GM21825 (cell line): ENCODE results near the gene GRIA4.
"Not testable (repeated sequence)": the region's sequence is repeated elsewhere in the genome, so short reads cannot be mapped to it uniquely, and the experiment has no call there.

ENCODE experiments used
- ATAC-seq: cut with Tn5 transposase; IDR thresholded peaks from one replicate; pipeline ENCODE4 v1.9.1; 2021; ENCODE audit warnings: mild to moderate bottlenecking, moderate library complexity; ENCODE audit not compliant: unreplicated experiment

Gene GRIA4

DNA sequence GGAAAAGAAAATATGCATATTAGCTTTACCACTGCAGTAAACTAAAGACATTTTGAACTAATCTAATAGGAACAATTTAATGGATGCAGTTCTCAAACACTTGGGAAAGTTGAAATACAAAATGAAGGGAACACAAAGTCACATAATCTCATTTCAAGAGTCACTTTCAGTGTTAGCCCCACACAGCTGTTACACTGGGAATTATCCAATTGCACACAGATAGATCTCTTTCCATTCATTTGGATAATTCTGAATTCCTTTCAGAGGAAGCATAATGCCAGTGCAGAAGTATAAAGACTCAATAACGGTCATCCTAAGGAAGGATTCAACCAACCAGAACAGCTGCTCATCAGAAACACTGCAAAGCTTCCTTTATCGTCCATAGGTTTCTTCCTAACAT, 173.3 kb downstream of the GRIA4 start:
- ATAC-seq = no peak

DNA sequence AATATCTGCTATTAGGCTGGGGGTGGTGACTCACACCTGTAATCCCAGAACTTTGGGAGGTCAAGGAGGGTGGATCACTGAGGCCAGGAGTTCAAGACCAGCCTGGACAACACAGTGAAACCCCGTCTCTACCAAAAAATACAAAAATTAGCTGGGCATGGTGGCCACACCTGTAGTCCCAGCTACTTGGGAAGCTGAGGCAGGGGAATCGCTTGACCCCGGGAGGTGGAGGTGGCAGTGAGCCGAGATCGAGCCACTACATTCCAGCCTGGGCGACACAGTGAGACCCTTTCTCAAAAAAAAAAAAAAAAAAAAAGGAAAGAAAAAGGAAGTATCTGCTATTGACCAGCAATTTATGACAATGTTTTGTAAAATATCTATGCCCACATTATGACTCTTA, 176.0 kb downstream of the GRIA4 start:
- not testable (repeated sequence) for ATAC-seq

DNA sequence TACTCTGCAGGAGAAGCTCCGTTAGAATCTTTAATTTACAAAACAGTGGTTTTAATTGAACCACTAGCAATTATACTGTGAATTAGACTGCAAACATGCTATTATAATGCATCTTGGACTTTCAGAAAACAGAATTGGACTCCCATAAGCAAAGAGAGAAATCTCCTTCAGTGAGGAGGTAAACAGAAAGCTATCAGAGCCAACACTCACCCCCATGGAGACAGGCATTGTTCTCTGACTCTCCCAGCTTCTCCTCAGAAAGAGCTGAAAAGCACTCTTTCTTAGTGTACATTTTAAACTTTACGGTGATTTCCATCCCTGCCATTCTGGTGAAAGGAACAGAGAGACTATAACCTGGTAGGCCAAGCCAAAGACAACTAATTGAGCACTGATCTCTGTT, 176.9 kb downstream of the GRIA4 start:
- no peak for ATAC-seq

DNA sequence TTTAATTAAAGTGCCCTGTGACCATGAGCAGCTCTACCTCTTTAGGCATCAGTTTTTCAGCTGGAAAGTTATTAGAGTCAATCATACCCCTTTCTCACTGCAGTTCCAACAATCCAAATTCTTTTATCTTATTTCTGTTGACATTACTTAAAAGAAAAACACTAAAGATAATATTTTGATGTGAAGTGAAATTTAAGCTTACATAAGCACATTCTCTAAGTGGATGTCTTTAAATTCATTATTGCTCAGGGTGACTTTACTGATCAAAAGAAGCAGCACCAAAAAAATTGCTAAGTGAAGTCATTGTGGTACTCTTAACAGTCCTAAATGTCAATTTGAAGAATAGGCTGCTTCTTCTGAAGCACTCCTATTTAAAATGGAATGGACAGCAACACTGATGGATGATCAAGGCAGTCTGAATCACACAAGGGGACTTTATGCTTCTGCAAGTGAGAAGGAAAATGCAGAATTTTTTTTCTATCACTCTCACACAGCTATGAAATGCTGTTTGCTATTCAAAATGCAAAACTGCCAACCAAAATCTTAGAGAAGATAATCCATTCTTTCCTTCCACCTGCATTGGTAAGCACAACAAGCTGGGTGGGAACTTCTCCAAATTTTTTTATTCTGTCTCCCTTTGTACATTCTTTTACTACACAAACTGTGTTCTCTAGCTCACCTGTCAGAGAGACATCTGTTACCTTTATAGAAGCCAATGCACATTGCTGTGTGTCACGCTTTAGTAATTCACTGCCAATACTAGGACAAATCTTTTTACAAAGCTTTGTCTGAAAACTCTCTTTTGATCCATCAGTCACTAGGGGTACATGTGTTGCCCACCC, 179.9 kb downstream of the GRIA4 start:
- no peak for ATAC-seq

DNA sequence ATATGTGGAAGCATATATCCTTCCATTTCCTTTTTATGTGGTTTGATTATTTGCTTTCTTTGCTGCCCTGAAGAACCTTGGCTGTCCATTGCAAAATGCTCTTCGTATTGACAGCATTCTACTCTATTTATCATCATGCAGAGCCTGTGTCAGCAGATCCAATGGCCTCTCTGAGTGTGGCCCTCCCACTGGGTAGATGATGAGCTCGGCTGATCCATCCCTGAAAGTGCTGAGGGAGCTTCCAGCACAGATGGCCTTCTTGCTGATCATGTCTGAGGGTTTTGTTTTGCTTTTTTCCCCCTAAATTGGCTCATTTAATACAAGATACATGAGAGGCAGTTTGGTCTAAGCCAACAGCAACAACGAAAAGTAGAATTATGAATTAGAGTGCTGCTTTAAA, 181.0 kb downstream of the GRIA4 start:
- no peak for ATAC-seq

DNA sequence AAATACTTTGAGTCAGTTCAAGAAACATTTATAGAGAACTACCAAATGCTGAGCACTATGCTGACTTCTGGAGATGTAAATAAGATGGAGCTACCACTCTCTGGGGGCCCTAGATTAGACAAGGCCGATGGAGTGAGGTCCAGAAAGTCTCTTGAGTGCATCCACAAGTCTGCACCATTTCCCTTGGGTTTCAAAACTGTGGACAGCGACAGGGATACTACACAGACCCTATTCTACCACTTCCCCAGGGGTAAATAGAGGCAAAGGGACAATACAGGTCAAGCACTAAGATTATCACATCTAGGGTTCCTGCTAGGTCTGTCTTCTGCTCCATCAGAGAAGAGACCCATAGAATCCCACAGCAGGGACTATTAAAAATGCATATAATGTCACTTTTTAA, 183.2 kb downstream of the GRIA4 start:
- ATAC-seq = no peak

DNA sequence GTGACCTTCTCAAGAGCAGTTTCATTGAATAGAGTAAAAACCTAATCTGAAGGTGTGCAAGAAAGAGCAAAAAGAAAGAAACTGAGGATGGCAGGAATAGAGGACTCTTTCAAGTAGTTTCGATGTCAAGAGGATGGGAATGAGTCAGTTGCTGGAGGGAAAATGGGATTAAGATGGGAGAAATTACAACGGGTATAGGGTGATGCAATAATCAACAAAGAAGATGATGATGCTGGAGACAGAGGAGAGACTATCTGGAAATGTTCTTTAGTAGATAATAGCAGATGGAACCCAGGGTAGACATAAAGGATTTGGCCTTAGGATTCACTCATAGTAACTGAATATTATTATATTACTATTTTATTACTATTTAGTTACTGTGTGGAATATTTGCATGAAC, 189.4 kb downstream of the GRIA4 start:
- ATAC-seq = no peak

DNA sequence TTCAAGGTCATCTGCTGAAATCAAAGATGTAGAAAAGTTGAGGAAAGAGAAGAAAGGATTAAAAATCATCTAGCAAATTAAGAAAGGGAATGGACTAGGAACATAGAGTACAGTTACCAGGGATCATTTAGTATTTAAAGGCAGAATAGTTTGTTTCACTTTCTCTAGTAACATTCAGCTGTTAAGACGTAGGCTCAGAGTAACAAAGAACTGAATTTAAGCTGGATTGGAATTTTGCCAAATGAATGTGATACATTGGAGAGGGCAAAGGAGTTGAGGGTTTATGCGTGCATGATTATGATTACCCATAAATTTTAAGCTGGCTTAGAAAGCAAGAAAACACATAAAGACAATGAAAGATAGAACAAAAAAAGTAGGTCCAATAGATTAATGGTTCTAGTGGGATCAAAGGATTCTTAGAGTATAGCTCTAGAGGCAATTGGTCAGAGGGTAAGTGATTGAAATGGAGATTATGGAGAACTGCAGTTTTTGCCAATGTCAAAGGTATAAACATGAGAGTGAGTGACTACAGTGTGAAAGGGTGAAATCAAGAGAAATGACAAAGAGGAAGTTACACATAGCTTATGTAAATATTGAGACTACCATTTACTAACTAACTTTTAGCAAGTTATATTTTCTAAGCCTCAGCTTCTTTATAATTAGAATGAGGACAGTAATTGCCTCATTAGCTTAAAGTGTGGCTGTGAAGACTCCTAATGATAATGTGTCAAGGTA, 190.0 kb downstream of the GRIA4 start:
- ATAC-seq = no peak

DNA sequence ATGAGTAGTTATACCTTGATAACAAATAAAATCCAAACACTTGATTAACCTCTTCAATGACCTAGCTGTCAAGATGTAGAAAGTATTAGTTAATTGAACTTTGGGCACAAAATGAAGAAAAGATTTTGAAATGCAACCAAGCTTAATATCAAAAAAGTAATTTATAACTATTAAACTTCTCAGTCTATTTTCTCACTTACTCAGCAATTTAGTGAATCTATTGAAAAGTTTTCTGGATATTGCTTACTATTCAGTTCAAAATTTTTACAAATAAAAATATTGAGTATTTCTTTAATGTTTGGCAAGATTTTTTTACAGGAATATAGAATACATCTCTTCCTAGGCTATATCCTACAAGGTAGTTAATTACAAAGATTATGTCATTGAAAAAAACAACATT, 192.5 kb downstream of the GRIA4 start:
- ATAC-seq = no peak

DNA sequence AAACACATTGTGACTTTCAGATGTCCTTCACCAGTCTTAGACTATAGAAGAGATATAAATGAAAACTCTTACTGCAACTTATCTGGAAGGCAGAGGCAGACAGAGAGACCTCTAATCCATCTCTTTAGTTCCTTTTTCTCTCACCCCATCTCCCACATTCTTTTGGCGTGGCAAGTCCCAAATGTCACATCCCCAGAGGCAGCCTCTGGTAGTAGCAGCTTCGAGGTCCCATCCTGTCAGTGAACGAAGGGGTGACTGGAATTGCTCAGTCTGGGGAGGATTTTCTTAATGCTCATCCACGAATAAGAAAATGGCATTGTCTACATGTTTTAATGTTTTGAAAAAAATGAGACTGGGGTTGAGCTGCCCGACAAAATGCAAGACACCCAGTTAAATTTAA, 201.4 kb downstream of the GRIA4 start:
- no peak for ATAC-seq

DNA sequence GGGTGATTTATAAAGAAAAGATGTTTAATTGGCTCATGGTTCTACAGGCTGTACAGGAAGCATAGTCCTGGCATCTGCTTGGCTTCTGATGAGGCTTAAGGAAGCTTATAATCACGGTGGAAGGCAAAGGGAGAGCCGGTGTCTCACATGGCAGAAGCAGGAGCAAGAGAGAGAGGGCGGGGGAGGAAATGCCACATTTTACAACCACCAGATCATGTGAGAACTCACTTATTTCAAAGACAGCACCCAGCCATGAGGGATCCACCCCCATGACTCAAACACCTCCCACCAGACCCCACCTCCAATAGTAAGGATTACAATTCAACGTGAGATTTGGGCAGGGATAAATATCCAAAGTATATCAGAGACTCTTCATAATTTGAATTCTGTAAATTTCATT, 211.5 kb downstream of the GRIA4 start:
- no peak for ATAC-seq

DNA sequence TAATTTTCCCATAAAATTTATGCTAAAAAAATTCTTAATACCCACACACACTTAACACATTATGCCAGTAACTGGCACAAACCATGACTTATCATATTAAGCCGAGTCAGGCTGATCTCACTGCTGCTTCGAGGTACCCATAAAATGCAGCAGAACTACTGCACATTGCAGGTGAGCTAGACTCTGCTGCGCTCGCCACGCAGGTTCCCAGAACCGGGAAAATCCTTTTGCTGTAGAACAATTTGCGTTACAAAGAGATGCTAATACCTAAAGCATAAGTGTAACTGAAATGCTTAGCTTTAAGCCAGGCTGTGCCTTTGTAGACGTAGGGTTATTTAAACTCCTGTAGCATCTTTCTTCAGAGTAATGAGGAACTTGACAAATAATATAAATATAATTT, 211.9 kb downstream of the GRIA4 start:
- ATAC-seq = no peak

DNA sequence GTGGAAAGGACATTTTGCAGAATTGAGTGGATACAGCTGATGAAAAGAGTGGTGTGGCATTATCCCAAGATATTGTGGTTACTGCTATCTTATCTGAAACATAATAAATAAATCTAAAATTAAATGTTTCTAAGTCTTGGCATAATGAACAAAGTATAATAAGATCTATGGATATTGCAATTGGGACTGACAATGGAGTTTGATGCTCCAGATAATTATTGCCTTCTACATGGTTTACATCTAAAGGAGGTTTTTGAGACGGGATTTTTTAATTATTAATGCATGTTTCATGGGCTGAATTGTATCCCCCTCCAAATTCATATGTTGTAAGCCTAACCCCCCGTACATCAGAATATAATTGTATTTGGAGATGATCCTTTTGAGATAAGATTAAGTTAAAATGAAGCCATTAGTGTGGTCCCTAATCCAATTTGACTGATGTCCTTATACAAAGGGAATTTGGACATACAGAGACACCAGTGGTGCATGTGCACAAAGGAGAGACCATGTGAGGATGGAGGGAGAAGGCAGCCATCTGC, 213.7 kb downstream of the GRIA4 start:
- no peak for ATAC-seq

DNA sequence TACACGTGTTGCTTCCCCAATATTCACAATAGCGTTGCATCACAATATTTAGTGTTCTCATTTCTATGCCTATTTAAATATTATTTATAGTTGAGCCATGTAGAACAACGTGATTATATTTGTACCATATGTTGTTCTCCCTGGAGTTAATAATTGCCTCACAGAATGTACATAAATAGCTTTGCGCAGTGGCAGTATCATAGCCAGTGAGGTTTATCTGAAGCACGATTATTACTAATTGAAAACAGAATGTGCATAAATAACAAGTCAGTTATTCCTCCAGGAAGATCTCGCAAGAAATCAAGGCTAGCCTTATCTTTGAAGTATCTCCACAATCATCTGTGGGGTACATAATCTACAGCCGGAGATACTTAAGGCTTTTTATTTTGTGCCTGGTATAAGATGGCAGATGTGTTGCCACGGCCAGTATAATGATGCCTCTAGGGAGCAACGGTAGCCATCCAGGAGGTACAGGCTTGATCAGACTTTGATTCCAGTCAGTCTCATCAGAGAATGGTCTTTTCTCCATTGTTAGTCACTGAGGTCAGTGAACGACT, 214.7 kb downstream of the GRIA4 start:
- ATAC-seq = no peak

DNA sequence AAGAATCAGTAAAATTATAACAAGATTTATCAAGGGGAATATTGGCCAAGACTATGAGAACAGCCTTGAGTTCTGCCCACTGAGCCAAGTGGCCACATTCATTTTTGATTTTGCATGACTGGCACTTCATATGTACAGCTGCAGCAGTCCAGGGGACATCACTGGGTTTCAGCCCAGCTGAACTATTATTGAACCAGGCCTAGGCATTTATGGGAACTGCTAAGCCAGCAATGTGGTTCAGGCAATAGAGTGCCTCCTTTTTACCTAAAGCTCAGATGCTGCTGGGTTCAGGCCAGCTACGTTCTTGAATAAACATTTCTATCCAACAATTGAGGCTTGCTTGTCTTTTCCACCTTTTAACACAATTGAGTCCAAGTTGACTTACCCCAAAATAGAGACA, 215.3 kb downstream of the GRIA4 start:
- ATAC-seq = no peak

DNA sequence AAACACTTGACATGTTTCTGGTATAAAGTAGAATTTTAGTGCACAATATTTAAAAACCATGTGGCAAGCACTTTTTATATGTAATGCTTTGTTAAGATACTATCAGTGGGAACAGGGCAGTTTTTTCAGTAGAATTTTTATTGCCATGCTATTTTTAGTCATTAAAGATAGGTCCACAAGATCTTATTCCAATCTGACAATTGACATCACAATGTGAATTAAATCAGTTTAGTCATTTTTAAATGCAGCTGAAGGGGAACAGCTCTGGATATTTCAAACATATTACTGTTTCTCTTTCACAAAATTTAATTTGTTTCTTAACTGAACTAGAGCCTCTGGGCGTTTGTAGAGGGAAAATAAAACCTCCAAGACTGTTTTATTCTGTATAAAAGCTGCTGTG, 218.0 kb downstream of the GRIA4 start:
- ATAC-seq = no peak

DNA sequence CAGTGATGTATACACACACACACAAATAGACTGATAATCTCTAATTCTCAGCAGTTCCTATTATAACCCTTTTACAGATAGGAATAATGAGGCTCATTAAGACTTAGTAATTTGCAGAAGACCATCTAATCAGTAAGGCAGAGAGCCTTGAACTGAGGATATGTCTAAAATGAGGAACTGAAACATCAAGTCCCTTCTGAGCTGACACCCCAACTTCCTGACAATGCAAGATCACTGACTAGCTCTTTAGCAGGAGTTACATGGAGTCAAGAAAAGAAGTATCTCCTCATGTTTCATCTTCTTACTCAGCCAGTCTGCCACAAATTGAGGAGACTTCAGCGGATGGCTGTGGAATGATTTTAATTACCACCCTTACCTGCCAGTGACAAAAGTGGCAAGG, 219.2 kb downstream of the GRIA4 start:
- ATAC-seq = peak; percentile 96

DNA sequence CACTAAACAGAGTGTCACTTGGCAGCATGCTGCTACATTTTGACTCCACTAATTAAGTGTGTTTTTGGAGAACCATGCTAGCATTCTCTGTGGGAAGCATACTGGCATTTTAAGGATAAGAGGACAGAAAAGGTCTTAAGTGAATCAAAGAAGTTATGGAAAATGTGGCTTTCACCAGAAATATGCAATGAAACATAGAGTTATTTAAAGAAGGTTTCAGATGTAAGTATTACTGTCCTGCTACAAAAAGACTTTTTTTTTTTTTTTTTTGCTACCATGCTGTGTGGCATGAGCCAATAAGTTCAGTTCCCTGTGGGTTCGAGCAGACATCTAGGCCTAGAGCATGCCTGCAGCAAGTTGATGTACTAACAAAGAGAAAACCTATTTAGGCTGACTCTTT, 224.6 kb downstream of the GRIA4 start:
- ATAC-seq = no peak

DNA sequence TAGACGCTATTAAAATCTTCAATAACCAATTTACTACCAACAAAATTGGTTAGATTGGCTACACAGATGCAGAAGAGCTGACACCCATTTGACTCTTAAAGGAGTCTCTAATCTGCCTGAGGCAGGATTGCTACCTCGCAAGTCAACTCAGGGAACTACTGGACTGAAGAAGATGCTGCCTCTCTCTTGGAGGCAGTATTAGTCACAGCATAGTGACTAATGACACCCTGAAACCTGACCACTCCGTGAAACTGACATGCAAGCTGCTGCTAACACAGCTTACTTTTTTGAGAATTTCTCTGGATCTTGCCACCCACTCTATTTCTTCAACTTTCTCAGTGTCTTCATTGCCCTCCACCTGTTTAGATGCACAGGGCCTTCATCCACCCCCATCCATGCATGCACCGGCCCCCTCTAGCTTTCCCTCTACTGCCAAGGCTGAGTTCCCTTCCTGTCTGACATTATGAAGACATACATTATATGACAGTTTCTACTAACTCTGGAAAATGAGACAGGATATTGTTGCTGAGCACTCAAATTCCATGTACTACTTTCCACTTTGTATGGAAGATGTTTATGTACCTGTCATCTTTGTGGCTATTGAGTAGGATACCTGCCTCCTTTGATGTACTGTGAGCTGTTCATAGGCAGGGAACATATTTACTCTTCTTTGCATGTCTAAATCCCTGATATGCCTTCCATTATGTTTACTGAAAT, 229.0 kb downstream of the GRIA4 start:
- no peak for ATAC-seq

DNA sequence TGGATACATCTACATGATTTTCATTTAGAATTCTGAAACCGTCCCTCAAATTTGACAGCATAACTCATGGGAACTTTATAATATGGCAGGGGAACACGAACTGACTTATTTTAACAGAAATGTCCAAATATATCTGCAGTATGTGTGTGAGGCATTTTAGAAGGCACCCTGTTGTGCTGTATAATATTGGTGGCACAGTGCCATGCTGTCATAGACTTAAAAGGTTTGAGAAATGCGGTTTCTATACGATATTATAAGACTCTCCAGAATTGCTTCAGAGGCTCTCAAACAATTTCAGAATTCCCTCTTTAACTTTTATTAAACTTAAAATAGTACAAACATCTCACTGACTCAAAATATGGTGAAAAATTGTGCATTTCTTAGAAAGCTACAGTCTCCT, 230.5 kb downstream of the GRIA4 start:
- no peak for ATAC-seq

DNA sequence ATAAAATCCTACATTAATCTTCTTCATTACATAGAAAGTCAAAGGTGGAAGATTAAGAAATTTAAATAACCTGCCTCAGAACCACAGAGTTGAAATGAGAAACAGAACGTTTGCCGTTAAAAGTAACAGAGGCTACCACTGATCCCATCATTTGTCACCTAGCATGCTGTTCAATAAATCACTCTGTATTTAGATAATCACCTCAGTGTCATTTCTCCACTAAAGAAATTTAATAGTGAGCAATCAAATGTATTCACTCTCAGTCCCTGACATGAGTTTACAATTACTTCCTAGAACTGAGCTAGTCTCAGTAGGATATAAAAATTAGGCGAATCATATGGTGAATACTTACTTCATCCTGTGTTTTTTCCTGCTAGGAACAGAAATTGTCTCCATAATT, 242.5 kb downstream of the GRIA4 start:
- ATAC-seq = no peak
